ENCODE measurements around the gene MTUS2. TPM values are rescaled to one million over a fixed set of nuclear protein-coding genes. Genes with fewer than 3 reads are reported as not detected.

Gene MTUS2
- total and polyA plus RNA-seq, 2 of the 8 experiments (the other 6 are each of a cell fraction or from before 2014, with no cell fraction given) = 0.18 to 0.80 TPM

- no peak overlapping the region for H3K18ac ChIP-seq (ENCODE audit: extremely low read depth, low read length)
- H3K9ac ChIP-seq (replicated peaks in 1 of 4; ENCODE audit: extremely low read depth in 1 of 4, low read depth in 3 of 4, low read length in 3 of 4) = no peak overlapping the region
- DNase-seq (ENCODE audit: low read depth in 1 of 2, low spot score in 2 of 2) (no peak), FAIRE-seq (no peak)
- H2BK120ac ChIP-seq (replicated peaks; ENCODE audit: low read depth, low read length) = no peak overlapping the region
- H3K27ac ChIP-seq (ENCODE audit: low read depth, low read length) = no peak overlapping the region
- no peak overlapping the region for H3K4me3 ChIP-seq (ENCODE audit: extremely low read depth in 1 of 4, insufficient read depth in 2 of 4, low read depth in 3 of 4, low read length in 4 of 4)
- H2BK15ac ChIP-seq (ENCODE audit: low read length) = no peak overlapping the region
- POLR2A ChIA-PET (ENCODE audit: partially characterized antibody) = no interaction called here
- no peak overlapping the region for H4K8ac ChIP-seq (ENCODE audit: extremely low read depth, insufficient read depth, low read length)
- H3K79me2 ChIP-seq (ENCODE audit: control insufficient read depth in 1 of 2, insufficient read depth in 2 of 2, low read length in 2 of 2) = no peaks in the 10 kb centered on the region
- H4K20me1 ChIP-seq (replicated peaks in 1 of 2; ENCODE audit: control insufficient read depth in 1 of 2, insufficient read depth in 2 of 2, low read length in 2 of 2) = no peaks in the 10 kb centered on the region
- H4K91ac ChIP-seq (replicated peaks; ENCODE audit: insufficient read length, low read length) = no peak overlapping the region
- no peak overlapping the region for H2AK5ac ChIP-seq (ENCODE audit: low read depth, low read length)
- H3K4me2 ChIP-seq (ENCODE audit: insufficient read depth in 1 of 2, low read depth in 2 of 2, low read length in 2 of 2) = no peak overlapping the region
- no peaks in the 10 kb centered on the region for H3K27me3 ChIP-seq (replicated peaks in 1 of 4; ENCODE audit: control insufficient read depth in 3 of 4, extremely low read depth in 1 of 4, insufficient read depth in 3 of 4, low read length in 3 of 4)
- H3K4ac ChIP-seq (replicated peaks; ENCODE audit: insufficient read length, low read depth, low read length) = no peak overlapping the region
- no peak overlapping the region for H3K23ac ChIP-seq (ENCODE audit: insufficient read length)
- H3K4me1 ChIP-seq (replicated peaks in 1 of 4; ENCODE audit: control insufficient read depth in 3 of 4, insufficient read depth in 4 of 4, low read length in 3 of 4) = no peaks in the 10 kb centered on the region
- CTCF ChIA-PET (ENCODE audit: partially characterized antibody) = interaction anchor here (1.4 kb wide), 1 partner anchor 9 kb away, joined by 3 read pairs; no protein-coding TSS in a partner anchor
- H2AFZ ChIP-seq (ENCODE audit: low read length) = no peak overlapping the region
- no peaks in the 10 kb centered on the region for H3K9me3 ChIP-seq (ENCODE audit: insufficient read depth in 2 of 2, low read depth in 1 of 2, low read length in 1 of 2)
- no peak overlapping the region for H3K14ac ChIP-seq (ENCODE audit: insufficient read length)
- H2BK5ac ChIP-seq (ENCODE audit: low read depth, low read length) = no peak overlapping the region
- no peak overlapping the region for H2BK20ac ChIP-seq (ENCODE audit: low read length)
- H3K79me1 ChIP-seq (ENCODE audit: low read depth, low read length) = no peaks in the 10 kb centered on the region
- no peaks in the 10 kb centered on the region for H3K23me2 ChIP-seq (ENCODE audit: low read depth, low read length)
- H2BK12ac ChIP-seq (ENCODE audit: low read depth, low read length) = no peak overlapping the region
- no peaks in the 10 kb centered on the region for H3K36me3 ChIP-seq (ENCODE audit: control insufficient read depth in 2 of 4, insufficient read depth in 4 of 4, low read length in 3 of 4)
- H3K56ac ChIP-seq (replicated peaks; ENCODE audit: insufficient read length, low read depth, low read length) = no peak overlapping the region
- WGBS, 2 experiments (ENCODE audit: extremely low coverage in 1 of 2, insufficient coverage in 1 of 2, insufficient read length in 1 of 2, insufficient replicate concordance in 2 of 2, low coverage in 1 of 2, low lambda C conversion rate in 2 of 2, missing lambda C conversion rate in 1 of 2) = 87% methylated on average over 4 of the region's 4 CpGs; no CpG with 5 or more reads in 1 of the 2 experiments
- no peak overlapping the region for H4K5ac ChIP-seq (ENCODE audit: insufficient read length, low read depth, low read length)
- no peak for TF ChIP-seq CBX8 (IDR thresholded peaks at IDR 0.05; ENCODE audit: borderline replicate concordance, low read depth, low read length)
- no peak for TF ChIP-seq SIN3A (conservative IDR thresholded peaks at IDR 0.05 in 1 of 2, IDR thresholded peaks at IDR 0.05 in 1 of 2; ENCODE audit: low read depth in 1 of 2, low read length in 2 of 2)
- no peak for TF ChIP-seq HDAC2 (IDR thresholded peaks at IDR 0.05; ENCODE audit: borderline replicate concordance in 1 of 2, low read depth in 2 of 2, low read length in 2 of 2)
- TF ChIP-seq E2F6 (IDR thresholded peaks at IDR 0.05) = no peak
- TF ChIP-seq RNF2 (IDR thresholded peaks at IDR 0.05; ENCODE audit: borderline replicate concordance, low read depth, low read length, missing control alignments, poor library complexity, severe bottlenecking) = no peak
- TF ChIP-seq SIX5 (IDR thresholded peaks at IDR 0.05; ENCODE audit: low read depth, low read length) = no peak
- TF ChIP-seq CHD1 (IDR thresholded peaks at IDR 0.05; ENCODE audit: low read depth, low read length) = no peak
- TF ChIP-seq SIRT6 (IDR thresholded peaks at IDR 0.05; ENCODE audit: low read length) = no peak
- no peak for TF ChIP-seq JUND (IDR thresholded peaks at IDR 0.05; ENCODE audit: low read length)
- no peak for TF ChIP-seq RFX5 (IDR thresholded peaks at IDR 0.05; ENCODE audit: borderline replicate concordance, low read depth, low read length)
- no peak for TF ChIP-seq BRCA1 (IDR thresholded peaks at IDR 0.05; ENCODE audit: low read depth, low read length)
- TF ChIP-seq SRF (IDR thresholded peaks at IDR 0.05; ENCODE audit: low read depth, low read length) = no peak
Measured at GRCh38 chr13:29108068-29108786, 288.1 kb downstream of the MTUS2 start.
